Measurements from ENCODE around the gene SPAG9. TPM values are rescaled to one million over a fixed set of nuclear protein-coding genes. Genes with fewer than 3 reads are reported as not detected.

Gene SPAG9
- total RNA-seq, 4 donors from 2014 or later: 85.2 to 110 (median 94.3) TPM

GRCh38 chr17:51015145-51015558, 105.5 kb downstream of the SPAG9 start:
- no peak overlapping the region for H3K4me3 ChIP-seq
- H3K36me3 ChIP-seq: peaks cover 0 to 78% of the 10 kb centered on the region in 2 donors
- peaks cover 0 to 10% (median 0%) of the 10 kb centered on the region in 3 donors for H3K4me1 ChIP-seq
- WGBS, 2 donors (ENCODE audit: low coverage in 1 of 2): 30 to 36% methylated on average over 1 of the region's 1 CpG
- no peaks in the 10 kb centered on the region for H3K27me3 ChIP-seq
- H3K9me3 ChIP-seq: no peaks in the 10 kb centered on the region
- no peak overlapping the region for H3K27ac ChIP-seq
- ATAC-seq: no peak
- no peak for TF ChIP-seq EP300 (IDR thresholded peaks at IDR 0.05)
- TF ChIP-seq POLR2AphosphoS5 (IDR thresholded peaks at IDR 0.05): no peak
- no peak for TF ChIP-seq CTCF (IDR thresholded peaks at IDR 0.05)
- no peak for TF ChIP-seq POLR2A (IDR thresholded peaks at IDR 0.05)

- no peak overlapping the region for H3K4me3 ChIP-seq
- WGBS, 2 donors (ENCODE audit: low coverage in 1 of 2): 88 to 92% methylated on average over 3 of the region's 3 CpGs
These were observed 106.5 kb downstream of the SPAG9 start for GRCh38 chr17:51014129-51014528.

GRCh38 chr17:51013322-51013721, 107.3 kb downstream of the SPAG9 start:
- H3K4me1 ChIP-seq: peaks cover 0 to 10% (median 0%) of the 10 kb centered on the region in 3 donors
- H3K4me3 ChIP-seq: no peak overlapping the region
- H3K27me3 ChIP-seq: no peaks in the 10 kb centered on the region
- TF ChIP-seq EP300 (IDR thresholded peaks at IDR 0.05) (no peak), POLR2AphosphoS5 (IDR thresholded peaks at IDR 0.05) (no peak), POLR2A (IDR thresholded peaks at IDR 0.05) (no peak), CTCF (IDR thresholded peaks at IDR 0.05) (no peak)
- ATAC-seq: no peak
- 86 to 100% methylated on average over 1 to 2 of the region's 2 CpGs for WGBS, 2 donors (ENCODE audit: low coverage in 1 of 2)
- H3K9me3 ChIP-seq: no peaks in the 10 kb centered on the region
- H3K36me3 ChIP-seq: peaks cover 0 to 60% of the 10 kb centered on the region in 2 donors
- H3K27ac ChIP-seq: no peak overlapping the region

More at GRCh38 chr17:51014129-51014528, 106.5 kb downstream of the SPAG9 start:
- TF ChIP-seq EP300 (IDR thresholded peaks at IDR 0.05): no peak
- no peak for TF ChIP-seq POLR2A (IDR thresholded peaks at IDR 0.05)
- no peak for TF ChIP-seq POLR2AphosphoS5 (IDR thresholded peaks at IDR 0.05)
- no peak for TF ChIP-seq CTCF (IDR thresholded peaks at IDR 0.05)
- Histone ChIP-seq H3K36me3 (peaks cover 0 to 68% of the 10 kb centered on the region in 2 donors), H3K27me3 (no peaks in the 10 kb centered on the region), H3K27ac (no peak overlapping the region), H3K9me3 (no peaks in the 10 kb centered on the region), H3K4me1 (peaks cover 0 to 10% (median 0%) of the 10 kb centered on the region in 3 donors)
- ATAC-seq: no peak

- Histone ChIP-seq H3K4me1 (peaks cover 0 to 10% (median 0%) of the 10 kb centered on the region in 3 donors), H3K36me3 (peaks cover 0 to 52% of the 10 kb centered on the region in 2 donors), H3K27me3 (no peaks in the 10 kb centered on the region), H3K4me3 (no peak overlapping the region), H3K27ac (no peak overlapping the region), H3K9me3 (no peaks in the 10 kb centered on the region)
- TF ChIP-seq POLR2AphosphoS5 (IDR thresholded peaks at IDR 0.05): no peak
- no peak for TF ChIP-seq POLR2A (IDR thresholded peaks at IDR 0.05)
- TF ChIP-seq CTCF (IDR thresholded peaks at IDR 0.05): no peak
- TF ChIP-seq EP300 (IDR thresholded peaks at IDR 0.05): no peak
- WGBS, 2 donors (ENCODE audit: low coverage in 1 of 2): 96% methylated on average over 4 of the region's 4 CpGs; no CpG with 5 or more reads in 1 of the 2 donors
- ATAC-seq: no peak
These were observed 108.1 kb downstream of the SPAG9 start for GRCh38 chr17:51012538-51012937.

- Histone ChIP-seq H3K27ac (no peak overlapping the region), H3K27me3 (no peaks in the 10 kb centered on the region), H3K4me1 (peaks cover 0 to 5% (median 0%) of the 10 kb centered on the region in 3 donors), H3K9me3 (no peaks in the 10 kb centered on the region), H3K36me3 (peaks cover 0 to 59% of the 10 kb centered on the region in 2 donors), H3K4me3 (no peak overlapping the region)
- TF ChIP-seq POLR2AphosphoS5 (IDR thresholded peaks at IDR 0.05) (no peak), POLR2A (IDR thresholded peaks at IDR 0.05) (no peak), EP300 (IDR thresholded peaks at IDR 0.05) (no peak), CTCF (IDR thresholded peaks at IDR 0.05) (no peak)
- whole genome bisulfite sequencing, 2 donors (ENCODE audit: low coverage in 1 of 2): 75 to 83% methylated on average over 1 of the region's 1 CpG
- ATAC-seq: no peak
These were observed 110.4 kb downstream of the SPAG9 start for GRCh38 chr17:51010173-51010675.
